ENCODE data around the gene ATP8A2.

Gene ATP8A2

GRCh38 chr13:25662516-25662915 lies 290.7 kb downstream of the ATP8A2 start:
- DNase-seq (ENCODE audit: low read depth), result no peak
- H3K4me3 ChIP-seq (ENCODE audit: low read length), result no peak overlapping the region
- no peak for TF ChIP-seq CTCF (IDR thresholded peaks at IDR 0.05; ENCODE audit: insufficient read depth, low read depth, low read length, missing control alignments)

- no peak for TF ChIP-seq CTCF (IDR thresholded peaks at IDR 0.05; ENCODE audit: insufficient read depth, low read depth, low read length, missing control alignments)
- DNase-seq (ENCODE audit: low read depth), result no peak
Observed at GRCh38 chr13:25668345-25668744, 296.6 kb downstream of the ATP8A2 start.

GRCh38 chr13:25673711-25674110 lies 301.9 kb downstream of the ATP8A2 start:
- DNase-seq (ENCODE audit: low read depth), result no peak
- no peak overlapping the region for H3K4me3 ChIP-seq (ENCODE audit: low read length)
- TF ChIP-seq CTCF (IDR thresholded peaks at IDR 0.05; ENCODE audit: insufficient read depth, low read depth, low read length, missing control alignments), result no peak

More at GRCh38 chr13:25668345-25668744, 296.6 kb downstream of the ATP8A2 start:
- no peak overlapping the region for H3K4me3 ChIP-seq (ENCODE audit: low read length)

- no peak overlapping the region for H3K4me3 ChIP-seq (ENCODE audit: low read length)
- no peak for TF ChIP-seq CTCF (IDR thresholded peaks at IDR 0.05; ENCODE audit: insufficient read depth, low read depth, low read length, missing control alignments)
- no peak for DNase-seq (ENCODE audit: low read depth)
Observed at GRCh38 chr13:25674371-25674770, 302.6 kb downstream of the ATP8A2 start.

GRCh38 chr13:25675060-25675459 lies 303.3 kb downstream of the ATP8A2 start:
- no peak overlapping the region for H3K4me3 ChIP-seq (ENCODE audit: low read length)
- DNase-seq (ENCODE audit: low read depth), result no peak
- no peak for TF ChIP-seq CTCF (IDR thresholded peaks at IDR 0.05; ENCODE audit: insufficient read depth, low read depth, low read length, missing control alignments)

- TF ChIP-seq CTCF (IDR thresholded peaks at IDR 0.05; ENCODE audit: insufficient read depth, low read depth, low read length, missing control alignments), result no peak
- DNase-seq (ENCODE audit: low read depth), result no peak
- no peak overlapping the region for H3K4me3 ChIP-seq (ENCODE audit: low read length)
Observed at GRCh38 chr13:25677956-25678355, 306.2 kb downstream of the ATP8A2 start.

GRCh38 chr13:25678398-25678797 lies 306.6 kb downstream of the ATP8A2 start:
- H3K4me3 ChIP-seq (ENCODE audit: low read length), result no peak overlapping the region
- no peak for TF ChIP-seq CTCF (IDR thresholded peaks at IDR 0.05; ENCODE audit: insufficient read depth, low read depth, low read length, missing control alignments)
- no peak for DNase-seq (ENCODE audit: low read depth)
